ENCODE results near the gene ERRFI1.

DNA sequence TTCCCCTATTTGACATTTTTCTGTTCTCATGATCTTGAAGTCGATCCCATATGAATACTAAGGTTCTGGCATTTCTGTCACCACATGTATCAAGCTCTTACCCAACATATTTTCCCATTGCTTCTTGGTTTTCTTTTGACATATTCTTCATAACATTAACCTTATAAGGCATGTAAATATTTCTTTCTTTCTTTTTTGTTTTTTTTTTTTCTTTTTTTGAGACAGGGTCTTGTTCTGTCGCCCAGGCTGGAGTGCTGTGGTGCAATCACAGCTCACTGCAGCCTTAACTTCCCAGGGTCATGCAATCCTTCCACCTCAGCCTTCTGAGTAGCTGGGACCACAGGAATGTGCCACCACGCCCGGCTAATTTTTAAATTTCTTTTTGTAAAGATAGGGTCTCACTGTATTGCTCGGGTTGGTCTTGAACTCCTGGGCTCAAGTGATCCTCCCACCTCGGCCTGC lies 33.1 kb upstream of the ERRFI1 start:
- TF ChIP-seq, protein P1, sequence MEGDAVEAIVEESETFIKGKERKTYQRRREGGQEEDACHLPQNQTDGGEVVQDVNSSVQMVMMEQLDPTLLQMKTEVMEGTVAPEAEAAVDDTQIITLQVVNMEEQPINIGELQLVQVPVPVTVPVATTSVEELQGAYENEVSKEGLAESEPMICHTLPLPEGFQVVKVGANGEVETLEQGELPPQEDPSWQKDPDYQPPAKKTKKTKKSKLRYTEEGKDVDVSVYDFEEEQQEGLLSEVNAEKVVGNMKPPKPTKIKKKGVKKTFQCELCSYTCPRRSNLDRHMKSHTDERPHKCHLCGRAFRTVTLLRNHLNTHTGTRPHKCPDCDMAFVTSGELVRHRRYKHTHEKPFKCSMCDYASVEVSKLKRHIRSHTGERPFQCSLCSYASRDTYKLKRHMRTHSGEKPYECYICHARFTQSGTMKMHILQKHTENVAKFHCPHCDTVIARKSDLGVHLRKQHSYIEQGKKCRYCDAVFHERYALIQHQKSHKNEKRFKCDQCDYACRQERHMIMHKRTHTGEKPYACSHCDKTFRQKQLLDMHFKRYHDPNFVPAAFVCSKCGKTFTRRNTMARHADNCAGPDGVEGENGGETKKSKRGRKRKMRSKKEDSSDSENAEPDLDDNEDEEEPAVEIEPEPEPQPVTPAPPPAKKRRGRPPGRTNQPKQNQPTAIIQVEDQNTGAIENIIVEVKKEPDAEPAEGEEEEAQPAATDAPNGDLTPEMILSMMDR (IDR thresholded peaks at IDR 0.05; ENCODE audit: low read depth, low read length): no peak
- no peak for TF ChIP-seq EZH2phosphoT487 (IDR thresholded peaks at IDR 0.05; ENCODE audit: low read depth)
